HepG2 (cell line): ENCODE measurements around the gene PIEZO1. TPM values are rescaled to one million over a fixed set of nuclear protein-coding genes. Genes with fewer than 3 reads are reported as not detected.
A peak's percentile ranks its signal among the peaks of the same experiment; 100 is the strongest.

Source experiments
- ATF1 ChIP-seq: IDR thresholded peaks from 2 replicates; pipeline ENCODE4 v1.6.1; 2016; ENCODE audit warnings: mild to moderate bottlenecking, control low read depth
- CBX1 ChIP-seq: IDR thresholded peaks from one replicate; pipeline ENCODE4 v1.6.1; 2016; ENCODE audit warnings: antibody characterized with exemption, low read depth
- FOSL1 ChIP-seq: sonication (generic); formaldehyde crosslinking; IDR thresholded peaks from 2 replicates; pipeline ENCODE4 v1.9.0; 2021; ENCODE audit warnings: missing genetic modification reagents, borderline replicate concordance
- FOXJ3 ChIP-seq: sonication (generic); formaldehyde crosslinking; IDR thresholded peaks from 2 replicates; pipeline ENCODE4 v1.4.0; 2020; ENCODE audit warnings: missing genetic modification reagents, mild to moderate bottlenecking, borderline replicate concordance
- FOXP4 ChIP-seq: sonication (generic); formaldehyde crosslinking; IDR thresholded peaks from 2 replicates; pipeline ENCODE4 v1.4.0; 2020; ENCODE audit warnings: missing genetic modification reagents
- GLI4 ChIP-seq: sonication (generic); formaldehyde crosslinking; IDR thresholded peaks from 2 replicates; pipeline ENCODE4 v1.5.1; 2020; ENCODE audit warnings: missing genetic modification reagents, mild to moderate bottlenecking, moderate library complexity, borderline replicate concordance
- IKZF5 ChIP-seq: IDR thresholded peaks from 2 replicates; pipeline ENCODE4 v1.6.1; 2018; ENCODE audit warnings: missing genetic modification reagents, mild to moderate bottlenecking, missing compliant biosample characterization
- JARID2 ChIP-seq: sonication (generic); formaldehyde crosslinking; IDR thresholded peaks from 2 replicates; pipeline ENCODE4 v1.8.1; 2023; ENCODE audit warnings: missing genetic modification reagents, inconsistent platforms; ENCODE audit not compliant: insufficient replicate concordance
- MBD4 ChIP-seq: IDR thresholded peaks from 2 replicates; pipeline ENCODE4 v1.6.1; 2012; ENCODE audit warnings: low read length, inconsistent platforms, borderline replicate concordance
- MEIS1 ChIP-seq: sonication (generic); formaldehyde crosslinking; IDR thresholded peaks from 2 replicates; pipeline ENCODE4 v1.9.0; 2021; ENCODE audit warnings: mild to moderate bottlenecking, missing genetic modification reagents, moderate library complexity, borderline replicate concordance
- NFE2L1 ChIP-seq: sonication (generic); formaldehyde crosslinking; IDR thresholded peaks from 2 replicates; pipeline ENCODE4 v1.4.0; 2020; ENCODE audit warnings: missing genetic modification reagents, mild to moderate bottlenecking, borderline replicate concordance
- NFYB ChIP-seq: sonication (generic); formaldehyde crosslinking; IDR thresholded peaks from 2 replicates; pipeline ENCODE4 v1.4.0; 2020; ENCODE audit warnings: missing genetic modification reagents
- PREB ChIP-seq: sonication (generic); formaldehyde crosslinking; IDR thresholded peaks from 2 replicates; pipeline ENCODE4 v1.4.0; 2020; ENCODE audit warnings: missing genetic modification reagents
- RAD51 ChIP-seq: fragments of 450-650 bp; IDR thresholded peaks from 2 replicates; pipeline ENCODE4 v1.6.1; 2016; ENCODE audit warnings: borderline replicate concordance
- RXRA ChIP-seq: sonication (generic); formaldehyde crosslinking; IDR thresholded peaks from 2 replicates; pipeline ENCODE4 v1.5.1; 2020; ENCODE audit warnings: missing genetic modification reagents
- RXRB ChIP-seq: IDR thresholded peaks from 2 replicates; pipeline ENCODE4 v1.6.1; 2016; ENCODE audit warnings: borderline replicate concordance, missing genetic modification reagents, missing compliant biosample characterization
- SETDB1 ChIP-seq: sonication (generic); formaldehyde crosslinking; IDR thresholded peaks from 2 replicates; pipeline ENCODE4 v1.5.1; 2020; ENCODE audit warnings: missing genetic modification reagents, mild to moderate bottlenecking, borderline replicate concordance
- SMC3 ChIP-seq: IDR thresholded peaks from 2 replicates; pipeline ENCODE4 v1.6.1; 2011; ENCODE audit warnings: low read length, improper control_type of control experiment
- TAF1 ChIP-seq: sonication (generic); formaldehyde crosslinking; IDR thresholded peaks from 2 replicates; pipeline ENCODE4 v1.4.0; 2020; ENCODE audit warnings: missing genetic modification reagents
- TFDP1 ChIP-seq: IDR thresholded peaks from 2 replicates; pipeline ENCODE4 v1.6.1; 2016; ENCODE audit warnings: missing compliant biosample characterization, missing genetic modification reagents, borderline replicate concordance
- ZMYM4 ChIP-seq: sonication (generic); formaldehyde crosslinking; IDR thresholded peaks from 2 replicates; pipeline ENCODE4 v1.8.1; 2023; ENCODE audit warnings: mild to moderate bottlenecking, missing genetic modification reagents
- ZNF101 ChIP-seq: sonication (generic); formaldehyde crosslinking; IDR thresholded peaks from 2 replicates; pipeline ENCODE4 v1.4.0; 2020; ENCODE audit warnings: mild to moderate bottlenecking, low read depth, missing genetic modification reagents, borderline replicate concordance
- ZNF264 ChIP-seq: sonication (generic); formaldehyde crosslinking; IDR thresholded peaks from 2 replicates; pipeline ENCODE4 v1.4.0; 2020; ENCODE audit warnings: missing genetic modification reagents
- ZNF382 ChIP-seq: sonication (generic); formaldehyde crosslinking; IDR thresholded peaks from 2 replicates; pipeline ENCODE4 v1.5.0; 2020; ENCODE audit warnings: missing genetic modification reagents, mild to moderate bottlenecking, borderline replicate concordance
- ZNF777 ChIP-seq: sonication (generic); formaldehyde crosslinking; IDR thresholded peaks from 2 replicates; pipeline ENCODE4 v1.4.0; 2020; ENCODE audit warnings: missing genetic modification reagents
- ZNF790 ChIP-seq: sonication (generic); formaldehyde crosslinking; IDR thresholded peaks from 2 replicates; pipeline ENCODE4 v1.8.0; 2022; ENCODE audit warnings: missing genetic modification reagents, mild to moderate bottlenecking, borderline replicate concordance
- polyA plus RNA-seq, 8 experiments: library from polyadenylated mRNA; depleted of rRNA in 3 of 8; stranded (reverse) in 7 of 8; unstranded in 1 of 8; fragments of >200 nt; fragmentation: Illumina TruSeq in 4 of 8; extraction: Trizol in 4 of 8; gene quantifications; 2 replicates each; pipeline versions ENCODE4 v1.2.1 to v1.2.3, GENCODE V29; 2011 to 2016; ENCODE audit warnings: low read depth in 4 of 8, missing spikeins in 1 of 8, mixed read lengths in 1 of 8; ENCODE audit not compliant: insufficient read depth in 1 of 8
- total RNA-seq, 5 experiments: library from RNA; depleted of rRNA; stranded (reverse); fragments of >200 nt; fragmentation: Illumina TruSeq; extraction: Trizol; gene quantifications; 2 replicates each; pipeline ENCODE4 v1.2.3, GENCODE V29; 2016; ENCODE audit warnings: low read depth in 1 of 5

PIEZO1 gene
- total and polyA plus RNA-seq, 2 of the 13 experiments (the other 11 are each of a cell fraction or from before 2014, with no cell fraction given), result 67.9 to 85.0 TPM

- TF ChIP-seq FOXP4 (CRISPR knock-in tag) (peak; percentile 31; the same call in 1 of the 2 replicates), TFDP1 (CRISPR knock-in tag) (peak; percentile 89), PREB (CRISPR knock-in tag) (peak; percentile 88; the same call in 1 of the 2 replicates), ZNF790 (no peak), RAD51 (no peak), SETDB1 (no peak), IKZF5 (CRISPR knock-in tag) (peak; percentile 67), FOSL1 (CRISPR knock-in tag) (no peak), CBX1 (peak; percentile 26), ATF1 (CRISPR knock-in tag) (peak; percentile 93), ZNF101 (CRISPR knock-in tag) (no peak), MBD4 (no peak), ZMYM4 (peak; percentile 78), GLI4 (CRISPR knock-in tag) (no peak), ZNF264 (no peak), ZNF382 (CRISPR knock-in tag) (no peak), JARID2 (CRISPR knock-in tag) (no peak), NFYB (CRISPR knock-in tag) (peak; percentile 34; the same call in 1 of the 2 replicates), RXRB (CRISPR knock-in tag) (peak; percentile 40; the same call in 1 of the 2 replicates), TAF1 (CRISPR knock-in tag) (peak; percentile 46; the same call in 1 of the 2 replicates), SMC3 (no peak), MEIS1 (peak; percentile 85), ZNF777 (CRISPR knock-in tag) (peak; percentile 19; the same call in 1 of the 2 replicates), NFE2L1 (CRISPR knock-in tag) (no peak), FOXJ3 (no peak), RXRA (CRISPR knock-in tag) (no peak; the same call in none of the 2 replicates)
These were observed 78.6 kb downstream of the PIEZO1 start, which contains the start of the genes CTU2 and RNF166 (continued) for GRCh38 chr16:88706229-88706964.
